Measurements from ENCODE around the gene PEPD.
"Not testable (repeated sequence)": the region's sequence is repeated elsewhere in the genome, so short reads cannot be mapped to it uniquely, and the experiment has no call there.

Gene PEPD

DNA sequence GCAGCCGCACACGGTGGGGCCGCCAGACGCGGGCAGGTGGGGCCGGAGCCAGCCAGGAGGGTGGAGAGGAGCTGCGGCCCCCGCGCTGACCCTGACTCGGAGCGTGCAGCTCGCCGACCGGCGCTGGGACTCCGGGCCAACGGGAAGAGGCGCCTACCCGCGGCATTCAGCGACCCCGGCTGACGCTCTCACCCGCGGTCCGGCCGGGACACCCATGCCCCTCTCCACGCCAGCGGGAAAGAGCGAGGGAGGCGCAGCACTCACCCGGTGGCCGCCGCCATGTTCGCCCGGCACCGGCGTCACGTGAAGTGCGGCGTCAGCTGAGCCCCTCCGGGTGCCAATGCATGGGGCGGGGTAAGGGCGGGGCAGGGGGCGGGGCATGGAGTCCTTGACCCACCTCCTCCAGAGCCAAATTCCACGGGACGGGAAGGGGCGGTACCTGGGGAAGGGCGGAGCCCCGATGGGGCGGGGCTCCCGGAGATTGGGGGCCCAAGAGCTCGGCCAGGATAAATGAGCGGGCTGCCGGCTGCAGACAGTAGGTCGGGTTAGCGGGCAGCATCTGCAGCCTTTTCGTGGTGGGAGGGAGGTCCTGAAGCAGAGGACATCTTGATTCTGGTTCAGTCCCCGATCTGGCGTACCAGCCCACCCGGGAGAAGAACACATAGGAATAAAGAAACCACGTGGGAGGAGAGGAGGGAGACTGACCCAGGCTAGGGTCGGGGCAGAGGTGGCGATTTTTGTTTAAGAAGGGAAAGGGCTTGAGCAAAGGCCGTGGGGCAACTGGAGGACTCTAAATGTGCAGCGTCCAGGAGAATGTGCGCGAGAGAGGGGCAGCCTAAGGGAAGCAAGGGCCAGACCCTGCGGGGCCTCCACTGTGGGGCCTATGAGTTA, at the start of gene PEPD:
PEPD (minus strand) TSS at position 312 of the 891 bp plus-strand sequence; CDS start at position 281, 31 bp downstream.
- DNase-seq = peak; percentile 93

DNA sequence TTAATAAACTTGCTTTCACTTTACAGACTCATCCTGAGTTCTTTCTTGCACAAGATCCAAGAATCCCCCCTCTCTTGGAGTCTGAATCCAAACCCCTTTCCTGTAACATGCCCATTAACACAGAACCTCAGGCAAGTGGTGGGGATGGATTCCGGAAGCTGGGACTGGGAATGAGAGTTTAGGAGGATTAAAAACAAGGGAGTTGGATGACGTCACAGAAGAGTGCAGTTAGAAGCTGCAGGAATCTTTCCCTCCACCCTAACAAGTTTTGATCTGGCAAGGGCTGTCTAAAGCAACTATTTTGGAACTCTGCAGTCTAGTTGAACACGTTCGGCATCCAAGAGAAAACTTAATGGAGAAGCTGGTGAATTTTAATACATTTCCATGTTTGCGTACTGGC, 48.2 kb upstream of the PEPD start:
- DNase-seq = no peak

DNA sequence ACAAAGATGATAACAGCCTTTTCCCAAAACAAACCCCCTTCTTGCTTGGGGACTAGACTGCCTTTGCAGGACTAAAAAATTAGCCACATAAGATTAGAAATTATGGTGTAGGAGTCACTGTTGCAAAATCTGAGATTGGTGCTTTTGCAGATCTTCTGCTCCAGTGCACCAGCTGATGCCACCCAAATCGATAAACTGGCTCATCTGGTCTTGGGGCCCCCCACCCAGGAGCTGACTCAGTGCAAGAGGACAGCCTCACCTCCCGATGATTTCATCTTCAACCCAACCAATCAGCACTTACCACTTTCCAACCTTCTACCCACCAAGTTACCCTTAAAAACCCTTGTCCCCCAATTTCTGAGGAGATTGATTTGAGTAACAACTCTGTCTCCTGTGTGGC, 47.1 kb upstream of the PEPD start:
- DNase-seq = no peak

DNA sequence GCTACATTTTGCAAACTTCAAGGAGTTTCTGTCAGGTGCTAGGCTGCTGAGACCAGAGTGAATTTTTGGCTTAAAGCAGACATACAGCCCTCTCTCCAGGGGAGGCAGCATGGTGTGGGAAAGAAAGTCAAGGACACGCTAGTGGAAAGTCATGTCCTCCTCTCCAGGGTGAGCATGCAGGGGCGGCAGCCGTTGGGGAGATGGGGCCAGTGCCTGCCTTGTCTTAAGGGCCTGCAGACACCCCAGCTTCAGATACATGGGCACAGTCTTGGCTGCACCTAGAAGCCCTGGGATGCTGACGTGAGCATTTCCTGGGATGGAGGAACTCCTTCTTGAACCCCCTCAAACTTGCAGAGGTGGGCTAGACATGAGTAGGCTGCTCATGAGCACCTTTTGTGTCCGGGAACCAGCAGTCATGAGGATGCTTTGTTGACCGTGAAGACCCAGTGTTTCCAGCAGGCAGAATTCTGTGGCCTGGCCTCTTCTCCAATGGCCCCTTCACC, 43.3 kb upstream of the PEPD start:
- DNase-seq = no peak

DNA sequence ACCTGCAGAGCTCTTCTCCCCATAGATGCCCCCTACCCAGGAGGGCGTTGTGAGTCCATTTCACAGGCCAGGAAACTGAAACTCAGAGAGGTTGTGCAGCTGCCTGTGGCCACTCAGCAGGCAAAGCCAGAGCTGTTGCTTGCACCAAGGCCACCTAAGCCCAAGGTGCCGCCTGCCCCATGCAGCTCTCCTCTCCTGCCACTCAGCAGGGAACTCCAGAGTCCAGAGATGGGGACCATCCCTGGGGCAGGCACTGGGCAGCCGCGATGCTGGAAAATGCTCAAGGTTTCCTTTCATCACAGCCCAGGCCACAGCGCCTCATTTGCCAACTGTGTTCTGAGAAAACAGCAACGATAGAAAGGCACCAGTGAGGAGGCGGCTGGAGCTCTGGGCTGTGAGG, 41.0 kb upstream of the PEPD start:
- DNase-seq = no peak

DNA sequence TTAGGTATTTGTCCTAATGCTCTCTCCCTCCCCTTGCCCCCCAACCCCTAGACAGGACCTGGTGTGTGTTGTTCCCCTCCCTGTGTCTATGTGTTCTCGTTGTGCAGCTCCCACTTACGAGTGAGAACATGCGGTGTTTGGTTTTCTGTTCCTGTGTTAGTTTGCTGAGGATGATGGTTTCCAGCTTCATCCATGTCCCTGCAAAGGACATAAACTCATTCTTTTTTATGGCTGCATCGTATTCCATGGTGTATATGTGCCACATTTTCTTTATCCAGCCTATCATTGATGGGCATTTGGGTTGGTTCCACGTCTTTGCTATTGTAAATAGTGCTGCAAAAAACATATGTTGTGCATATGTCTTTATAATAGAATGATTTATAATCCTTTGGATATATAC, 40.1 kb upstream of the PEPD start:
- not testable (repeated sequence) for DNase-seq

DNA sequence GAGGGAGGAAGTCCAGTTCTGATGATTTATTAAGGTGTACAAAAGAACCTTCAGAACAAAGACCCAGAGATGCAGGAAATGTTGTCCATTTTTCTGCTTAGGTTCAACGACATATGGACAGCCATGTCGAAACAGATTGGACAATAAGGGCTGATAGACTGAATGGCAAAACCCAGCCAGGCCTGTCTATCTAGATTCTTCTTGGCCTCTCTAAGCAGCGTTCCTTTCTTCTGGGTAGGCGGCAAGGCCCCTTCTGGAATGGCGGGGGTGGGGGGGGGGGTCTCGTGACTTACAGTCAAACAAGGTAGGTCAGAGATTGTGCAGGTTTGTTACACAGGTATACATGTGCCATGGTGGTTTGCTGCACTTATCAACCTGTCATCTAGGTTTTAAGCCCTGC, 39.7 kb upstream of the PEPD start:
- no peak for DNase-seq

DNA sequence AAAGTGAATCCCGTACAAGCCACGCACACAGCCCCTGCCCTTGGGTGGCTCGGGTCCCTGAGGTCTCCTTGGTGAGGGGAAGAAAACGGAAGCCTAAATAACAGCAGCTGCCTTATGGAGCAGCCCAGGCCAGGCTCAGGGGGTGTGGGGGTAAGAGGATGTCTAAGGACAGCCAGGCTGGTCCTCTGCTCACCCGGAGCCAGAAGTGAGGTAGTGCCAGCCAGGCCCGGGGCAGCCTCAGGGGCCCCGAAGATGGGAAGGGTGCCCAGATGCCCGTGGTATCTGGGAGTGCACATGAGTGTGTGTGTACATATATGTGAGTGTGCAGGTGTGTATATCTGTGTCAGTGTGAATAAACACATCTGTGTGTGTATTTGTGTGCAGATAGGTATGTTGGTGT, 38.4 kb upstream of the PEPD start:
- DNase-seq = no peak

DNA sequence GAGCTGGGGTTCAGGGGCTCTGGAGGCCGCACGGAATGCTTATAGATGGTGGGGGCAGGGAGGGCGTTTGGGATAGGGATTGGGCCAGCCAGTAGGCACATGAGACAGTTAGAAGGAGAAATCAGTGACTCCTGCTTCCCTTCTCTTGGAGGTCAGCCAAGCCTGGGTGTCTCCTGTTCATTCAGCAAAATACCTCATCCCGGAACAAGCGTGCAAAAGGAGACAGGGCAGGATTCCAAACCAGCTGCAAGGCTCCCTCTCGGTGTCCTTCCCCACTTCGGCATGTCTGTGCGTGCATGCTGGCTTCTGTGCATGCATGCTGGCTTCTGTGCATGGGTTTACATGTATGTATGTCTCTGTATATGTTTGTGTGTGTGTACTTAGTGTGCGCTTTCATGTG, 37.3 kb upstream of the PEPD start:
- no peak for DNase-seq

DNA sequence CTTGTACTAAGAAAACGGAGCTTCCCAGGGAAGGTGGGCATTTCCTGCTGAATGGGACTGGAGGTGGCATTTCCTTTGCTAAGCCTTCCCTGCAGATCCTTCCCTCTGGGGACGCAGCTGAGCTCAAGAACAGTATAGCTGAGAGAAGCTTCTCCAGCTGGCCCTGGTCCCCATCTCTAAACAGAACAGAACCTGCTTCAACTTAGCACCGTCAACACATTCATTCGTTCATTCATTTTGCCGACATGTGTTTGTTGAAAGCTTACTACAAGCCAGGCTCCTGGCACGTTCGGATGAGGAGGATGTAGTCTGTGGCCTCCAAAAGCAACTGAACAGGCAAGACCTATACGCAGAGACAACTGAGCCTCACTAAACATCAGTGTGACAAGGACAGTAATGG, 36.6 kb upstream of the PEPD start:
- no peak for DNase-seq

DNA sequence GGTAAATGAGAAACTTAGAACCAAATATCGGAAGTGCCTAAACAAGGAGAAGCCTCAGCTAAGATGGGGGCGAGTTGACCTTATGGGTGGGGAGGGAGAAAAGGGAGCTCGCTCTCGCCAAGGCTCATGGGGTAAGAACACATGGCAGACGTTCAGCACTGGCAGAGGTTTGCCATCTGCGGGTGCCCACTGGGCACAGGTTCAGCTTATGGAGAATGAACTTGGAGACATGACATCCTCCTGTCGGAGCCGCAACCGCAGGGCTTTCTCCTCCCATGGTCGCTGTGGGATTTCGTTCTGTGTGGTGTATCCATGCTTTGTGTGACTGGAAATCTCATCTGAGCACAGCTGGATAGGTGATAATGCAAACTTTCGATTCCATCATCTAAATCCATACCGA, 36.1 kb upstream of the PEPD start:
- no peak for DNase-seq

DNA sequence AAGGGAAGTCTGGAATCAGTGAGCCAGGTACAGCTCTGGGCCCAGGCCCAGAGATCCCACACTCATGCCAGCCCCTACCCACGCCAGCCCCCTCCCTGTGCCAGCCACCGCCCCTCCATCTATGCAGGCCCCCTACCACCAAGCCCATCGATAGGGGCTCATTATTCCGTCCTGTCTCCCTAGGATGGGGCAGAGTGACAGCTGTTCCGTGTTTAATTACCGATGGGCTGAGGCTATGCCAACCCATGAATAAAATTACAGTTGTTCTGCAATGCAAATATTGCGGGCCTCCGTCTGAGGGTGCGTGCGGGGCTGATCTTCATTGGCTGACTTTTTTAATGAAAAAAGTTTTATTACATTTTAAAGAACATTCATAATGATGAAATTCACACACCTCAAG, 35.6 kb upstream of the PEPD start:
- no peak for DNase-seq

DNA sequence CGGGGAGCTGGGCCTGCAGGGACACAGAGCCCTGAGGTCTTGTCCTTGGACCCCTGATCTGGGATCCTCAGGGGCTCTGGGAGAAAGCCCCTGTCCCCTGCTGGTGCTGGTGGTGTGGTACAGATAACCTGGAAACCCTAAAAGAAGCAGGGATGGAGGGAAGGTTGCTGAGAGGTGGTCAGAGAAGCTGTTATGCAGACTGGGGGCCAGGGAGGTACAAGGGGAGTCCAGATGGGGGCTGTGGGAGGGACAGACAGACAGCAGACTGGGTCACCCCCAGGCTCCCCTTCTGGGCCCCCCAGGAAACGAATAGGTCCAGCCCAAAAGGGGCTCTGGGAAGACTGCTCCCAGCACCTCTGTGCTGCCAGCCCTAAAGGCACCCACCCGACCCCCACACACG, 34.7 kb upstream of the PEPD start:
- no peak for DNase-seq

DNA sequence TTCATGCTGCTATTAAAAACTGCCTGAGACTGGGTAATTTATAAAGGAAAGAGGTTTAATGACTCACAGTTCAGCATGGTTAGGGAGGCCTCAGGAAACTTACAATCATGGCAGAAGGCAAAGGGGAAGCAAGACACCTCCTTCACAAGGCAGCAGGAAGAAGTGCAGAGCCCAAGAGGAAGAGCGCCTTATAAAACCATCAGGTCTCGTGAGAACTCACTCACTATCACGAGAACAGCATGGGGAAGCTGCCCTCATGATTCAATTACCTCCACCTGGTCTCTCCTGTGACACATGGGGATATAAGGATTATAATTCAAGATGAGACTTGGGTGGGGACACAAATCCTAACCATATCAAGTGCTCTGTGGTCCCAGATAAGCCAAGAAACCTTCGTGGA, 34.1 kb upstream of the PEPD start:
- not testable (repeated sequence) for DNase-seq

DNA sequence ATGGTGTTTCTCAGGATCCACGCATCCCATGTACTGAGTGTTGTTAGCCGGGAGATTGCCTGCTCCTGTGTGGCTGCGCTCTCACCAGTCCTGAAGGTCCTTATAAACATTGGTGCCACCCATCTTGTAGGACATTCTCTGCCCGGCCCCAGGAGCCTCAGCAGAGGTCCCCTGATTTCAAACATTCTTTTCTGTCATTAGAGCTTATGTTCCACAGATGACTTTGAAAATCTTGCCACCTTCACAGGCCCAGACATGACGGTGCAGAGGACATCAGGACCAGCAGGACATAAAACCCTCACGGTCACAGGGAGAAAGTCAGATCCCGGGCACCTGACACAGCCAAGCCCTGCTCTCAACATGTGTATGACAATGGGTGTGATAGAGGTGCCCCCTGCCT, 33.2 kb upstream of the PEPD start:
- no peak for DNase-seq

DNA sequence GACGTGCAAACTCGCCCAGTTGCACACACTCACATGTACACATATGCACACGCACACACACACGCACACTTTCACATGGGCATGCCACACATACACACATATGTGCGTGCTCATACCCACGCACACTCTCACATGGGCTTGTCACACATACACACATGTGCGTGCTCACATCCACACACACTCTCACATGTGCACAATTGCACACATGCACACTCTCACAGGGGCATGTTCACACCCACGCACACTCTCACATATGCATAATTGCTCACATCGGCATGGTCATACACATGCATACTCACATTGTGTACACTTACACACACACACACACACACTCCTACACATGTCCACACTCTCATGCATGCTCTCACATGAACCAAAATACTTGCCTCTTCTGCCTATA, 32.8 kb upstream of the PEPD start:
- DNase-seq = no peak

DNA sequence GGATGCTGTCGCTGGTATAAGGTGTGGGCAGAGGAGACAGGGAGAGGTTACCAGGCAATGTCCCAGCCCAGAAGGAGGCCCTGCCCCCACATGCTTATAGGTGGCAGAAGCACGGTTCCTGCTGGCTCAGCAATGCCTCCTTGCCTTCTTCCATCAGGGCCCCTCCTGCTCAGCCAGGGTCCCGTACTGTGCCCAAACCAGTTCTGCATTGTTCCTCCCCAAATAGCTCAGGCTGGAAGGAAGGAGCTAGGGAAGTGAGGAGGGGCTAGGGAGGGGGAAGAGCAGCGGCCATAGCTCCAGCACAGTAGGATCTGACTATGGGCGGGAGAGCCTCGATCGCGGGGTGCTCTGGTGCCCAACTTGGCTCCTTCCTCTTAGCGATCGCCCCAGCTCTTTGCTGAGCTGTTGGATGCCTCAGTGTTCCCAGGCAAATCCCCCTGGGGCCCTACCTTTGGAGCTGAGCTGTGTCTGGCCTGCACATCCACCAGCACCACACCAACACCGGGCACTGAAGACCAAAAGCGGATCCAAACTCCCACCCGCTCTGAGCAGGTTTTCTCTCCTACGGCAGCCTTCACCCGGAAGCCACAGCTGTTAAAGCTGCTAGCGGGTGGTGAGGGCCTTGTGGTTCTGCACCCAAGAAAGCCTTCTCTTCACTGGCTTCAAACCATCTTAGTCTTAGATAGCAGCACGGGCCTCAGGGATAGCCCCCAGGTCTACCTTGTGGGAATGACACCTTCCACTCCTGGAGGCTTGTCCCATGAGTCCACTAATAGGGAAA, 32.1 kb upstream of the PEPD start:
- no peak for DNase-seq

DNA sequence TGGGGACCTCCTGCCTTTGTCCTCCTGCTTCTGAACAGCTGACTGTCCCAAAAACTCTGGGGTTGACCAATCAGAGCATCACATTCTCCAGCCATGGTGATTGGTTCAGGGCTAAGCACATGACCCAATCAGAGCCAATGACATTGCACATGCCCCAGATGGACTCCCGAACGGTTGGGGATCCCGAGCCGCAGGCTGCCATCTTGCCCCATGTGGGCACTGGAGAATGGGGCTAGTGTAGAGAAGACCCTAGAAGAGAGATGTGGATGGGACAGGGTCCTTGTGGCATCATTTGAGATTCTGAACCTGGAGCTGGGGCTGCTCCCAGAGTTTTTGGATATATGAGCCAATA, 31.3 kb upstream of the PEPD start:
- no peak for DNase-seq

DNA sequence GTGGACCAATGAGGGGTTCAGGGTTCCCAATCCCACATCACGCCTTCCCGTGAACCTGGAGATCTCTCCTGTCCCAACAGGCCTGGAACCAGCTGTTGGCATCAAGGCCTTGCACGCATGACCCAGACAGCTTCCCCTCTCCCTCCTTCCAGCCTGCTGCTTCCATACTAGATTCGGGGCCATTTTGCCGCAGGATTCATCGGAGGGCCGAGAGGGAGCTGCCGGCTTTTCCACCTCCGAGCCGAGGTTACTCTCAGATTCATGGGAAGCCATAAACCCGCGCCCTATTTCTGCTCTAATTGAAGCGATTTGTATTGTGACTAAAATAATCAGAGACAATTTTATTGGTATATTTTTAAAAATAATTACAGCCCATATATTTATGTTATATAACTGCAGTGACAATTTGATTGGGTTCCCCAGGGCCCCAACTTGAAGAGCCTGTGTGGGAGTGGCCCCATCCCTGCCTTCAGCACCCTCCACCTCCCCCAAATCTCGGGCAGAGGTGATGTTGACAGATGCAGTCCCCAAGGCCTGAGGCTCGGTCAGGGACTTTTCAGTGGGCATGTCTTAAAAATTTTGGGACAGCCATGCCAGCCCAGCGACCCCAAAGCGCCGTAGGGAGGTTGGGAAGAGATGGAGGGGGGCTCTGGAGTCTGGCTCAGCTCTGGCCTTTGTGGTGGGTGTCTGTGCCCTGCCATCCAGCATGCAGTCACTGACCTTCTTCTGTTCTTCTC, 30.8 kb upstream of the PEPD start:
- no peak for DNase-seq

DNA sequence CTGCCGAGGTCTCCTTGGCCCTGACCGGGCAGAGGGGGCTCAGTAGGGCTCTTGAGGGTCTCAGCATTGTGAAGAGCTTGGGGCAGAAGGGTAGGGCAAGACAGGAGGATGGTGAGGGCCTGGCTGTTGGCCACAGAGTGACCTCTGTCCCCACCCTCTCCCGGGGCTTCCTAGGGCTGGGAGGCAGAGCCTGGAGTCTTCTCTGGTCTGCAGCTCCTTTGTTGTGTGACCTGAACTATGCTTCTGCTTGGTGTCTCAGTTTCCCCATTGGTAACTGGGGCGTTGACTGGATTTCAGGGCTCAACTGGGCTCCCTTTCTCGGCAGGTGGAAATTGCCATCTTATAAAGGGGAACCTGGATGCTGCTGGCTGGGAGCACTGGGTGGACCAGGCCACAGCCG, 30.1 kb upstream of the PEPD start:
- DNase-seq = no peak

DNA sequence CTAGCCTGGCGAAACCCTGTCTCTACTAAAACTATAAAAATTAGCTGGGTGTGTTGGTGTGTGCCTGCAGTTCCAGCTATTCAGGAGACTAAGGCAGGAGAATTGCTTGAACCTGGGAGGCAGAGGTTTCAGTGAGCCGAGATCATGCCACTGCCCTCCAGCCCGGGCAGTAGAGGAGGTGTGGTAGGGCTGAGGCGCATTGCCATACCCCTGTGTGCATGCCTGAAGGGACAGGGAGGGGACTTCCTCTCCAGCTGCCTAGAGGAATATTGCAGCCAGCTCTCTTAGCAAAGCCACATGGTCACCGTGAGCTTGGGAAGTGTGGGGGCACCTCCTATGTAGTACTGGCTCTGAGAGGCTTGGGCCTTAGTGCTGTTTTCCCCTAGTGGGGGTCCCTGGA, 29.2 kb upstream of the PEPD start:
- no peak for DNase-seq

DNA sequence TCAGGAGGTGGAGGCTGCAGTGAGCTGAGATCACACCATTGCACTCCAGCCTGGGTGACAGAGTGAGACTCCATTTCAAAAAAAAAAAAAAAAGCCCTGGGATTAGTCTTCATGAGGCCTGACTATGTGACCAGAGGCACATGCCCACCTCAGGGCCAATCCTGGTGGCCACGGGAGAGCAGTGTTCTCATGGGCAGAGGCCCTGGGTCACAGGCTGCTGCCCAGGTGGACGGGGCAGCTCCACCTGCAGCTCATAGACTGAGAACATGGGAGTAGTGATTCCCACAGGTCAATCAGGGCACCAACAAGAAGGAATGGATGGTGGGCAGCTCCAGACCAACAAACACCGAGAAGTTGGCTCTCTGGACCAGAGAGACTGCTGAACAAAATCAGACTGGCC, 26.1 kb upstream of the PEPD start:
- DNase-seq = no peak

DNA sequence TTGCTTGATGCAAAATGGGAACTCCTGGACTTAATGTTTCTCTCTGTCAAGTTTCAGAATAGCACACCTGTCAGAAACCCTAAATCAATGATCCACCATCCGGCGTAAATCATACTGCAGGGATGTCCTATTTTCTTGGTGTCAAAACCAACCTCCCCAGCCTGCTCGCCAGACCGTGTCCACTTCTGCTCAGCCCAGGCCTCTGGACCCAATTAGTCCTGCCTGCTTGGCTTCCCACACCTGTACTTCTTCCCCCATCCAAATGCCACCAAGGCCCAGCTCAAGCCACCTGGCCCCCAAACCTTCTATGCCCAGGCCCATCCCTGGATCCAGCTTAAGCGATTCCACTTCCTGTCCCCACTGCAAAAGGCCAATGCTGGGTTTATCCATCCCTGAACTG, 25.1 kb upstream of the PEPD start:
- DNase-seq = no peak
